Osteocyte (in vitro differentiated cells): ENCODE data around the gene DAP3. TPM values are rescaled to one million over a fixed set of nuclear protein-coding genes. Genes with fewer than 3 reads are reported as not detected.
"Not testable (repeated sequence)": the region's sequence is repeated elsewhere in the genome, so short reads cannot be mapped to it uniquely, and the experiment has no call there.

Experiments used
- DNase-seq: peaks from one replicate; pipeline ENCODE4 v3.0.0; 2021; ENCODE audit warnings: mixed read lengths; ENCODE audit not compliant: unreplicated experiment; ENCODE audit errors: extremely low spot score
- H3K27ac Mint-ChIP-seq: one replicate; pipeline ENCODE4 v1.8.0; 2021; ENCODE audit warnings: mild to moderate bottlenecking, mixed read lengths; ENCODE audit not compliant: unreplicated experiment
- H3K27me3 Mint-ChIP-seq: one replicate; pipeline ENCODE4 v1.8.0; 2021; ENCODE audit warnings: mixed read lengths; ENCODE audit not compliant: unreplicated experiment
- H3K36me3 Mint-ChIP-seq: one replicate; pipeline ENCODE4 v1.8.0; 2021; ENCODE audit warnings: mixed read lengths; ENCODE audit not compliant: unreplicated experiment
- H3K4me1 Mint-ChIP-seq: one replicate; pipeline ENCODE4 v1.8.0; 2021; ENCODE audit warnings: mixed read lengths; ENCODE audit not compliant: unreplicated experiment
- H3K4me3 Mint-ChIP-seq: one replicate; pipeline ENCODE4 v1.8.0; 2021; ENCODE audit warnings: mild to moderate bottlenecking, moderate library complexity, mixed read lengths; ENCODE audit not compliant: unreplicated experiment
- H3K9me3 Mint-ChIP-seq: one replicate; pipeline ENCODE4 v1.8.0; 2021; ENCODE audit warnings: mixed read lengths; ENCODE audit not compliant: unreplicated experiment
- total RNA-seq: library from RNA; stranded (reverse); gene quantifications from 2 replicates; pipeline ENCODE4 v1.2.1, GENCODE V29; 2021
- TF ChIP-seq, protein P1 (sequence below): fragments of 200-600 bp; sonication (generic); IDR thresholded peaks from 2 replicates; pipeline ENCODE4 v1.5.0; 2021; ENCODE audit warnings: antibody characterized with exemption, mild to moderate bottlenecking, moderate library complexity

DAP3 gene
- total RNA-seq, 1 donor from 2014 or later = 78.0 TPM

DNA sequence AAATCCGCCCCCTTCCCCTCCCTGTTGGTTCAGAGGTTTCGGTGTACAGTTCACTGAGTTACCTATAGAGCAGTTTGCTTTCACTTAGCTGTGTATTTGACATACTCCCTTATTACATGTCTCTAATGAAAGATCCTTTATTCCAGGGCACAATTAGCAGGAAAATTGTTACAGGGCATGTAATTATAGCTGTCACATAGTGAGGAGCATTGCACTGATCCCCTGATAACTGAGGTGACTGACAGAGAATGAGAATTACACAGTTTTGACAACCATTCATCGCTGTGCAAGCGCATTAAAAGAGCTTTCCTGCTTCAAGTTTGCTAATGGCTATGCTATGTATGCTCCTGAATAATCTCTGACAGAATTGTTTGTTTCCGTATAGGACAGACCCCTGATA is 26.9 kb downstream of the DAP3 start:
- no peak overlapping the region for H3K4me3 Mint-ChIP-seq
- no peak overlapping the region for H3K27ac Mint-ChIP-seq
- TF ChIP-seq, protein P1, sequence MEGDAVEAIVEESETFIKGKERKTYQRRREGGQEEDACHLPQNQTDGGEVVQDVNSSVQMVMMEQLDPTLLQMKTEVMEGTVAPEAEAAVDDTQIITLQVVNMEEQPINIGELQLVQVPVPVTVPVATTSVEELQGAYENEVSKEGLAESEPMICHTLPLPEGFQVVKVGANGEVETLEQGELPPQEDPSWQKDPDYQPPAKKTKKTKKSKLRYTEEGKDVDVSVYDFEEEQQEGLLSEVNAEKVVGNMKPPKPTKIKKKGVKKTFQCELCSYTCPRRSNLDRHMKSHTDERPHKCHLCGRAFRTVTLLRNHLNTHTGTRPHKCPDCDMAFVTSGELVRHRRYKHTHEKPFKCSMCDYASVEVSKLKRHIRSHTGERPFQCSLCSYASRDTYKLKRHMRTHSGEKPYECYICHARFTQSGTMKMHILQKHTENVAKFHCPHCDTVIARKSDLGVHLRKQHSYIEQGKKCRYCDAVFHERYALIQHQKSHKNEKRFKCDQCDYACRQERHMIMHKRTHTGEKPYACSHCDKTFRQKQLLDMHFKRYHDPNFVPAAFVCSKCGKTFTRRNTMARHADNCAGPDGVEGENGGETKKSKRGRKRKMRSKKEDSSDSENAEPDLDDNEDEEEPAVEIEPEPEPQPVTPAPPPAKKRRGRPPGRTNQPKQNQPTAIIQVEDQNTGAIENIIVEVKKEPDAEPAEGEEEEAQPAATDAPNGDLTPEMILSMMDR = no peak
- H3K4me1 Mint-ChIP-seq = no peaks in the 10 kb centered on the region
- no peak for DNase-seq
- H3K27me3 Mint-ChIP-seq = no peaks in the 10 kb centered on the region
- H3K9me3 Mint-ChIP-seq = no peaks in the 10 kb centered on the region
- peaks cover 25% of the 10 kb centered on the region for H3K36me3 Mint-ChIP-seq

DNA sequence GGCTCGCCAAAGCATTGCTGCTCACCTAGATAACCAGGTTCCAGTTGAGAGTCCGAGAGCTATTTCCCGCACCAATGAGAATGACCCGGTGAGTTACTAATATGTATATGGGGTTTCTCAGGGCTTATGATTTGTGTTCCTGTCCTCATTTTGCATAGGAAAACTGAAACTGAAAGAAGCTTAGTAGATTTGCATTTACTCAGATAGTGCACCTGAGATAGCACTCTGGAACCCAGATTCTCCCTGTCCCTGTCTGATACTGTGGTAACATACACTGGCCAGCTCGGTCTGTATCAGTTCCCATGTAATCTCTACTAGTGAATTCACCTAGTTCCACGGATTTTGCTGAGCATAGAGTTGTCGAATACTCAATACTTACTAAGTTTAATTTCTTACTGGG is 28.1 kb downstream of the DAP3 start:
- Mint-ChIP-seq H3K27ac (no peak overlapping the region), H3K9me3 (no peaks in the 10 kb centered on the region), H3K4me3 (no peak overlapping the region), H3K36me3 (peaks cover 27% of the 10 kb centered on the region), H3K27me3 (no peaks in the 10 kb centered on the region), H3K4me1 (no peaks in the 10 kb centered on the region)
- DNase-seq = no peak
- TF ChIP-seq, protein P1 = no peak

DNA sequence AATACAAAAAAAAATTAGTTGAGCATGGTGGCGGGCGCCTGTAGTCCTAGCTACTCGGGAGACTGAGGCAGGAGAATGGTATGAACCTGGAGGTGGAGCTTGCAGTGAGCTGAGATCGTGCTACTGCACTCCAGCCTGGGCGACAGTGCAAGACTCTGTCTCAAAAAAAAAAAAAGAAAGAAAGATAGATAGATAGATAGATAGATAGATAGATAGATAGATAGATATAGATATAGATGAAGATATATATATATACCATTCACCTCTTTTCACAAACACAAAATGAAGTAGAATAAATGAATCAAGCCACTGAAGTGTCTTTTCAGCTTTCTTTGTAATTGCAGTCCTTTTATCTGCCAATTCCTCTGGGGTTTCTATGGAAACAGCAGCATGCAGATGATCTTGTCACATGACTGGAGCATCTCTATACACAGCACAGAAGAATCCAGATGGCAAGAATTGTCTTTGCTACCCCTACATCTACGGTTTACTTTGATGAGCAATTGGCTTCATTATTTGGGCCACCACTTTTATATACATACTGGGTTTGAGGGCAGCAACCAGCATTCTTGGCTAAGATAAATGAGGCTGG is 29.7 kb downstream of the DAP3 start:
- not testable (repeated sequence) for H3K4me3 Mint-ChIP-seq, DNase-seq, H3K4me1 Mint-ChIP-seq, H3K27me3 Mint-ChIP-seq, H3K9me3 Mint-ChIP-seq, H3K27ac Mint-ChIP-seq
- peaks cover 20% of the 10 kb centered on the region for H3K36me3 Mint-ChIP-seq

DNA sequence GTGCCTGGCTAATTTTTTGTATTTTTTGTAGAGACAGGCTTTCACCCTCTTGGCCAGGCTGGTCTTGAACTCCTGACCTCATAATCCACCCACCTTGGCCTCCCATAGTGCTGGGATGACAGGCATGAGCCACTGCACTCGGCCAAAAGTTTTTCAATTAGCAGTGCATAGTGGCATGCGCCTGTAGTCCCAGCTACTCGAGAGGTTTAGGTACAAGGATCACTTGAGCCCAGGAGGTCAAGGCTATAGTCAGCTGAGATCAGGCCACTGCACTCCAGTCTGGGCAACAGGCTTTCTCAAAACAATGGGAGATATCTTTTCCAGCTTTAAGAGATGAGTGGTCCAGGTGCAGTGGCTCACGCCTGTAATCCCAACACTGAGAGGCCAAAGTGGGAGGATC is 30.8 kb downstream of the DAP3 start:
- DNase-seq = no peak
- no peaks in the 10 kb centered on the region for H3K4me1 Mint-ChIP-seq

DNA sequence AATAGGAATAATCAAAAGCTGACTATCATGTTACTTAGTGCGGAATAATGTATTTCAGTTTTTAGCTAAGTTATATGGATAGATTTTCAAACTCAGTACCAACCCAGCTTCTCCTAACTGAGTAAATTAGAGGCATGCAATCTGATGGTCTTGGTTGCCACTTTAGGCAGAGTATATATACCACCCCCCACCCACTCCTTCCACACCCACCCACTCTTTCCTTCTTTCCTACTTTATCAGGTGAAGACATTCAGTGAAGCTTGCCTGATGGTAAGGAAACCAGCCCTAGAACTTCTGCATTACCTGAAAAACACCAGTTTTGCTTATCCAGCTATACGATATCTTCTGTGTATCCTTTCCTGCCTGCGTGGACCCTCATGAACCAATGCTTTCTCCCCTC is 36.3 kb downstream of the DAP3 start:
- Mint-ChIP-seq H3K9me3 (no peaks in the 10 kb centered on the region), H3K27me3 (no peaks in the 10 kb centered on the region), H3K4me1 (no peaks in the 10 kb centered on the region), H3K27ac (no peak overlapping the region), H3K4me3 (no peak overlapping the region), H3K36me3 (peaks cover 11% of the 10 kb centered on the region)
- TF ChIP-seq, protein P1 = no peak
- DNase-seq = no peak

More for the DNA sequence above, 30.8 kb downstream of the DAP3 start:
- Mint-ChIP-seq H3K27ac (no peak overlapping the region), H3K27me3 (no peaks in the 10 kb centered on the region), H3K36me3 (peaks cover 15% of the 10 kb centered on the region), H3K9me3 (no peaks in the 10 kb centered on the region), H3K4me3 (no peak overlapping the region)
- TF ChIP-seq, protein P1 = no peak
